ENCODE data around the gene DOCK1.

DNA sequence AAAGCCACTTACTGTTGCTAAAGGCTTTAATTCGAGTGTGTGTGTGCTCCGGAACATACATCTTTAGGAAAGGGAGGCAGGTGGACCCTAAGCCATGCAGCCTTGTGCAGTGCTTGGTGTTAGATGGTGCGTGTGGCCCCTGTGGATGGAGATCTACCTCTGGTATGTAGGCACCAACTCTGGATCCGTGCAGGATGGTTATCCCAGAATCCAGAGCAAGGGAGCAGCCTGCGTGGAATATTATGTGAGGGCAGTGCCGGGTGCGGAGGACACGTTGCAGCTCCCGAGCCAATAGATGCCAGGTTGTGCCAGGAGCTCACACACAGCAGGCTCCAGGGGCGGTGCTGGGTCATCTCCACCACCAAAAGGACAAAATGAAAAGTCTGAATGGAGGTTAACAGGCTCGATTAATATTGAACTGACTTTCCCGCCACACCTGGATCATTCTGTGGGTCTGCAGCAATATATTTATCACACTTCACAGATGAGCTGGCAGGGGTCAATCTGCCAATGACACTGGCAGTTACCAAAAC, 500.9 kb downstream of the DOCK1 start:
- TF ChIP-seq POLR2A (IDR thresholded peaks at IDR 0.05; ENCODE audit: low read depth, low read length) = no peak
- no peak for TF ChIP-seq TAF1 (IDR thresholded peaks at IDR 0.05; ENCODE audit: low read depth, low read length)
- no peak for TF ChIP-seq POLR2AphosphoS5 (IDR thresholded peaks at IDR 0.05; ENCODE audit: low read depth, low read length)
- no peak for TF ChIP-seq SPI1 (IDR thresholded peaks at IDR 0.05; ENCODE audit: low read depth, low read length)
- TF ChIP-seq POU2F2 (IDR thresholded peaks at IDR 0.05; ENCODE audit: low read depth, low read length) = no peak
- TF ChIP-seq PAX5 (IDR thresholded peaks at IDR 0.05; ENCODE audit: insufficient read depth, low read length, severe bottlenecking) = no peak

All from GM12891 (cell line).